ENCODE measurements around the gene POLQ. TPM values are rescaled to one million over a fixed set of nuclear protein-coding genes. Genes with fewer than 3 reads are reported as not detected.

POLQ gene
- total RNA-seq, 1 experiment from 2014 or later, result 15.4 TPM

DNA sequence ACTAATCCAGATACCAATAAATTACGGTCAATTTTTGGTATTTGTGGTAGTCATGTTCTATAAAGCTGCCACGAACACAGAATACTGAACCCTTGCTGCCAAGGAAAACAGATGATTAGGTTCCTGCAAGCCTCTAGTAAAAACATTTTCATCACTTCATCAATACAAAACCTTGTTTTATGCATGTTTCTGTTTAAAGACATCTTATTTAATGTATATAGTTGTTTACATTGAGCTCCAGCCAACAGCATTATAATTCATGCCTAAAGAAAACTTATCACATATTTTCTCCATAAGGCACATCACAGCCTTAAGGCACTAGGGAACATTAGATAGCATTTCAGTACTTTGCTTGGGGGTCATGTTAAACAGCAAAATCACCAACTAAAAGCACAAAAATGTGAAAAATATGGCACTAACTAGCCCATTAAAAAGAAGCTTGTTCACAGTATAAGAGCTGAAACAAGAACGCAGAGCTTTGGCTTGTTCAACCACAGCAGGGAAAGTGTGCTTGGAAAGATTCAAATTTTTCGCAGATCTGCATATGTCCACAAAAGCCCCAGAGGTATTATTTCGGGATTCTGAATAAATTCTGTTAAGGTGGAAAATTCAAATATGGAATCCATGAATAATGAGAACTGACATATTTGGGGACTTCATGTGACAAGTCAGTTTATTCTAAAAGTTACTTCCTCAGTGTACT, 27.7 kb downstream of the POLQ start:
- Histone ChIP-seq H3K27me3 (replicated peaks; ENCODE audit: control insufficient read depth, insufficient read depth, low read length) (no peaks in the 10 kb centered on the region), H3K9me3 (no peaks in the 10 kb centered on the region), H3K36me3 (ENCODE audit: control insufficient read depth, insufficient read depth, low read length) (no peaks in the 10 kb centered on the region), H3K4me3 (ENCODE audit: low read depth, low read length) (no peak overlapping the region), H3K4me1 (no peaks in the 10 kb centered on the region)
- H3K27ac Mint-ChIP-seq (ENCODE audit: unreplicated experiment), result no peak overlapping the region
- intact Hi-C loops (cut with micrococcal nuclease; ENCODE audit: unreplicated experiment), result no loop called here
- DNase-seq, result no peak
- ChIA-PET POLR2A (no interaction called here), CTCF (no interaction called here)
- no peaks in the 10 kb centered on the region for H3K27me3 Mint-ChIP-seq (ENCODE audit: insufficient read depth, unreplicated experiment)
- peaks cover 28% of the 10 kb centered on the region for H3K36me3 Mint-ChIP-seq (ENCODE audit: insufficient read depth, unreplicated experiment)
- H3K9me3 Mint-ChIP-seq (ENCODE audit: unreplicated experiment), result peaks cover 10% of the 10 kb centered on the region
- H3K4me3 Mint-ChIP-seq (ENCODE audit: unreplicated experiment), result no peak overlapping the region
- TF ChIP-seq CTCF (IDR thresholded peaks at IDR 0.05; ENCODE audit: insufficient read depth in 1 of 2, low read depth in 1 of 2, low read length in 1 of 2, severe bottlenecking in 1 of 2, unreplicated experiment in 1 of 2), result no peak
- BruUV-seq (replicated peaks), result no TSS peak
- H3K4me1 Mint-ChIP-seq (ENCODE audit: low read depth, unreplicated experiment), result no peaks in the 10 kb centered on the region

DNA sequence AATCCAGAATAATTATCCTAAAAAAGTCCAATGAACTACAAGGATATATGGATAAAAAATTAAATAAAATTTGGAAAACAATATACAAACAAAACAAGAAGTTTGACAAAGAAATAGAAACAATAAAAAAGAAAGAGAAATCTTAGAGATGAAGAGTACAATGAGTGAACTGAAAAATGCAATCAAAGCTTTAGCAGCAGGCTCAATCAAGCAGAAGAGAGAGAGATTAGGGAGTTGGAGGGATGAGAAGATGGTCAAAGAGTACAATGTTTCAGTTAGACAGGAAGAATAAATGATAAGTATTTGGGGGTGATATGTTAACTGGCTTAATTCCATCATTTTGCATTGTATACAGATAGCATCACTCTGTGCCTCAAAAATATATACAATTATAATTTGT, 29.9 kb downstream of the POLQ start:
- intact Hi-C loops (cut with micrococcal nuclease; ENCODE audit: unreplicated experiment), result no loop called here
- Histone ChIP-seq H3K27me3 (replicated peaks; ENCODE audit: control insufficient read depth, insufficient read depth, low read length) (no peaks in the 10 kb centered on the region), H3K36me3 (ENCODE audit: control insufficient read depth, insufficient read depth, low read length) (no peaks in the 10 kb centered on the region), H3K9me3 (no peaks in the 10 kb centered on the region), H3K4me1 (no peaks in the 10 kb centered on the region), H3K4me3 (ENCODE audit: low read depth, low read length) (no peak overlapping the region)
- no peak for TF ChIP-seq CTCF (IDR thresholded peaks at IDR 0.05; ENCODE audit: insufficient read depth in 1 of 2, low read depth in 1 of 2, low read length in 1 of 2, severe bottlenecking in 1 of 2, unreplicated experiment in 1 of 2)
- H3K36me3 Mint-ChIP-seq (ENCODE audit: insufficient read depth, unreplicated experiment), result peaks cover 31% of the 10 kb centered on the region
- ChIA-PET POLR2A (no interaction called here), CTCF (no interaction called here)
- no peak overlapping the region for H3K4me3 Mint-ChIP-seq (ENCODE audit: unreplicated experiment)
- BruUV-seq (replicated peaks), result no TSS peak
- no peaks in the 10 kb centered on the region for H3K27me3 Mint-ChIP-seq (ENCODE audit: insufficient read depth, unreplicated experiment)
- DNase-seq, result no peak
- H3K9me3 Mint-ChIP-seq (ENCODE audit: unreplicated experiment), result peaks cover 10% of the 10 kb centered on the region
- no peak overlapping the region for H3K27ac Mint-ChIP-seq (ENCODE audit: unreplicated experiment)
- H3K4me1 Mint-ChIP-seq (ENCODE audit: low read depth, unreplicated experiment), result peaks cover 6% of the 10 kb centered on the region

DNA sequence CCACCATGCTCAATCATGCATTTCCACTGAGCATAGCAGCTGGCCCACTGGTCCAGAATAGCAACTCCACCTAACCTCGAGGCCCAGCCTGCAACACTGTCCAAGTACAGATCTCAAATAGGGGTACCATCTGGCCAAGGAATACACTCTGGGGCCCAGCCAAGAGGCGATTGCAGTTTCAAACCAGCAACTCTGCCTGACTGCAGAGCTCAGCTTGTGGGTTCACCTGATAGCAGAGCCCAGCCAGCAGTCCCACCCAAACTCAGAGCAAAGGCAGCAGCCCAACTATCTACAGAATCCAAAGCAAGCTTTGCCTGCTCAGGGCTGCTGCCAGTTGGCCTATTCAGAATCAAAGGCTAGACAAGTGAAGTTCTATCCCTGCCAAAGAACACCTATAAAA, 30.5 kb downstream of the POLQ start:
- H3K27me3 Mint-ChIP-seq (ENCODE audit: insufficient read depth, unreplicated experiment), result no peaks in the 10 kb centered on the region
- H3K27ac Mint-ChIP-seq (ENCODE audit: unreplicated experiment), result no peak overlapping the region
- ChIA-PET CTCF (no interaction called here), POLR2A (no interaction called here)
- Histone ChIP-seq H3K4me3 (ENCODE audit: low read depth, low read length) (no peak overlapping the region), H3K36me3 (ENCODE audit: control insufficient read depth, insufficient read depth, low read length) (no peaks in the 10 kb centered on the region), H3K4me1 (no peaks in the 10 kb centered on the region), H3K27me3 (replicated peaks; ENCODE audit: control insufficient read depth, insufficient read depth, low read length) (no peaks in the 10 kb centered on the region), H3K9me3 (no peaks in the 10 kb centered on the region)
- H3K4me3 Mint-ChIP-seq (ENCODE audit: unreplicated experiment), result no peak overlapping the region
- peaks cover 10% of the 10 kb centered on the region for H3K9me3 Mint-ChIP-seq (ENCODE audit: unreplicated experiment)
- no TSS peak for BruUV-seq (replicated peaks)
- peaks cover 6% of the 10 kb centered on the region for H3K4me1 Mint-ChIP-seq (ENCODE audit: low read depth, unreplicated experiment)
- peaks cover 31% of the 10 kb centered on the region for H3K36me3 Mint-ChIP-seq (ENCODE audit: insufficient read depth, unreplicated experiment)
- intact Hi-C loops (cut with micrococcal nuclease; ENCODE audit: unreplicated experiment), result no loop called here
- no peak for TF ChIP-seq CTCF (IDR thresholded peaks at IDR 0.05; ENCODE audit: insufficient read depth in 1 of 2, low read depth in 1 of 2, low read length in 1 of 2, severe bottlenecking in 1 of 2, unreplicated experiment in 1 of 2)
- no peak for DNase-seq
